Endodermal cell (in vitro differentiated cells): ENCODE results near the gene RNASE9. TPM values are rescaled to one million over a fixed set of nuclear protein-coding genes. Genes with fewer than 3 reads are reported as not detected.

Experiments used
- DNase-seq: peaks from one replicate; pipeline ENCODE4 v3.0.0-alpha.2; 2017
- H3K27ac ChIP-seq: 2 replicates; pipeline ENCODE4 v1.5.1; 2013; ENCODE audit warnings: mild to moderate bottlenecking, low read depth, low read length, moderate library complexity
- H3K27me3 ChIP-seq: 2 replicates; pipeline ENCODE4 v1.6.1; 2013; ENCODE audit warnings: mild to moderate bottlenecking, low read length, moderate library complexity; ENCODE audit not compliant: insufficient read depth, control insufficient read depth, poor library complexity, severe bottlenecking
- H3K36me3 ChIP-seq: 2 replicates; pipeline ENCODE4 v1.7.0; 2013; ENCODE audit warnings: mild to moderate bottlenecking, low read length, moderate library complexity; ENCODE audit not compliant: control insufficient read depth, insufficient read depth
- H3K4me1 ChIP-seq: one replicate; pipeline ENCODE4 v1.7.0; 2013; ENCODE audit warnings: low read length; ENCODE audit not compliant: control insufficient read depth, insufficient read depth
- H3K4me3 ChIP-seq: 2 replicates; pipeline ENCODE4 v1.5.1; 2013; ENCODE audit warnings: mild to moderate bottlenecking, low read length, moderate library complexity
- H3K9ac ChIP-seq: 2 replicates; pipeline ENCODE4 v1.6.1; 2013; ENCODE audit warnings: mild to moderate bottlenecking, low read length, moderate library complexity; ENCODE audit not compliant: poor library complexity, severe bottlenecking; ENCODE audit errors: extremely low read depth
- H3K9me3 ChIP-seq: 2 replicates; pipeline ENCODE4 v1.6.1; 2013; ENCODE audit warnings: mild to moderate bottlenecking, low read length, moderate library complexity; ENCODE audit not compliant: control insufficient read depth
- H3K27ac Mint-ChIP-seq: 2 replicates; pipeline ENCODE4 v1.8.0; 2020; ENCODE audit warnings: mixed read lengths
- H3K27me3 Mint-ChIP-seq: 2 replicates; pipeline ENCODE4 v1.8.0; 2021; ENCODE audit warnings: mild to moderate bottlenecking, mixed read lengths; ENCODE audit not compliant: insufficient read depth
- H3K36me3 Mint-ChIP-seq: 2 replicates; pipeline ENCODE4 v1.8.0; 2020; ENCODE audit warnings: low read depth, mixed read lengths
- H3K4me1 Mint-ChIP-seq: 2 replicates; pipeline ENCODE4 v1.8.0; 2020; ENCODE audit warnings: mixed read lengths
- H3K4me3 Mint-ChIP-seq: 2 replicates; pipeline ENCODE4 v1.8.0; 2020; ENCODE audit warnings: mild to moderate bottlenecking, moderate library complexity, mixed read lengths
- H3K9me3 Mint-ChIP-seq: 2 replicates; pipeline ENCODE4 v1.8.0; 2020; ENCODE audit warnings: mild to moderate bottlenecking, mixed read lengths
- CTCF ChIP-seq: fragments of 200-600 bp; sonication (generic); conservative IDR thresholded peaks from 2 replicates; pipeline ENCODE4 v1.5.0; 2021; ENCODE audit warnings: antibody characterized with exemption, mild to moderate bottlenecking
- WGBS, 2 experiments: methylation state at CpG; one replicate each; pipeline versions ENCODE4 v1.1.5 to v1.1.7; 2013; ENCODE audit warnings: missing lambda C conversion rate in 2 of 2, mixed read lengths in 1 of 2; ENCODE audit not compliant: insufficient coverage in 1 of 2, insufficient read length in 1 of 2; 5-methylcytosine and 5-hydroxymethylcytosine counted together
- total RNA-seq, 2 donors: library from RNA; stranded (reverse); fragmentation: NEBNext Ultra II Directional in 1 of 2; extraction: Animal tissue kit (Norgen Biotek cat#: 25700) in 1 of 2; gene quantifications; 2 replicates in 1 of 2; 3 replicates in 1 of 2; pipeline ENCODE4 v1.2.1, GENCODE V29; 2021

The RNASE9 gene
- total RNA-seq, 2 donors from 2014 or later = not detected

GRCh38 chr14:20583142-20583541, 22.3 kb upstream of the RNASE9 start:
- H3K4me3 Mint-ChIP-seq = no peak overlapping the region
- no peak overlapping the region for H3K27ac ChIP-seq
- no peak overlapping the region for H3K4me3 ChIP-seq
- H3K9me3 Mint-ChIP-seq = no peaks in the 10 kb centered on the region
- no peak overlapping the region for H3K9ac ChIP-seq
- no peak for TF ChIP-seq CTCF
- H3K36me3 ChIP-seq = no peaks in the 10 kb centered on the region
- H3K9me3 ChIP-seq = no peaks in the 10 kb centered on the region
- H3K4me1 Mint-ChIP-seq = peaks cover 26% of the 10 kb centered on the region
- H3K4me1 ChIP-seq = no peaks in the 10 kb centered on the region
- DNase-seq = no peak
- H3K36me3 Mint-ChIP-seq = no peaks in the 10 kb centered on the region
- no peak overlapping the region for H3K27ac Mint-ChIP-seq
- H3K27me3 ChIP-seq = no peaks in the 10 kb centered on the region
- no peaks in the 10 kb centered on the region for H3K27me3 Mint-ChIP-seq

GRCh38 chr14:20580242-20580641, 19.4 kb upstream of the RNASE9 start:
- no peaks in the 10 kb centered on the region for H3K4me1 ChIP-seq
- H3K9ac ChIP-seq = no peak overlapping the region
- H3K9me3 ChIP-seq = no peaks in the 10 kb centered on the region
- no peak overlapping the region for H3K4me3 ChIP-seq
- Mint-ChIP-seq H3K36me3 (no peaks in the 10 kb centered on the region), H3K4me1 (peaks cover 24% of the 10 kb centered on the region), H3K9me3 (no peaks in the 10 kb centered on the region), H3K27me3 (no peaks in the 10 kb centered on the region), H3K27ac (no peak overlapping the region), H3K4me3 (no peak overlapping the region)
- no peak for DNase-seq
- no peaks in the 10 kb centered on the region for H3K36me3 ChIP-seq
- 77 to 82% methylated on average over 3 to 4 of the region's 4 CpGs for WGBS, 2 experiments
- H3K27ac ChIP-seq = no peak overlapping the region
- no peaks in the 10 kb centered on the region for H3K27me3 ChIP-seq
- no peak for TF ChIP-seq CTCF

GRCh38 chr14:20578784-20579502, 18.1 kb upstream of the RNASE9 start:
- H3K4me3 ChIP-seq = no peak overlapping the region
- TF ChIP-seq CTCF = no peak

More at GRCh38 chr14:20578784-20579502, 18.1 kb upstream of the RNASE9 start:
- no peaks in the 10 kb centered on the region for H3K4me1 ChIP-seq
- Mint-ChIP-seq H3K9me3 (no peaks in the 10 kb centered on the region), H3K27ac (peak overlapping the region; percentile 70), H3K36me3 (no peaks in the 10 kb centered on the region), H3K4me3 (no peak overlapping the region), H3K27me3 (no peaks in the 10 kb centered on the region), H3K4me1 (peaks cover 30% of the 10 kb centered on the region)
- DNase-seq = peak; percentile 54
- WGBS, 2 experiments = 91 to 93% methylated on average over 8 to 14 of the region's 14 CpGs
- no peaks in the 10 kb centered on the region for H3K36me3 ChIP-seq
- peak overlapping the region; percentile 18 for H3K27ac ChIP-seq
- peaks cover 3% of the 10 kb centered on the region for H3K9me3 ChIP-seq
- H3K9ac ChIP-seq = no peak overlapping the region
- no peaks in the 10 kb centered on the region for H3K27me3 ChIP-seq
